A549 treated with Hydrocortisone at 1 μM for 4 hours (cell line): ENCODE data around the gene FAM43A. TPM values are rescaled to one million over a fixed set of nuclear protein-coding genes. Genes with fewer than 3 reads are reported as not detected.

ENCODE experiments used
- total RNA-seq: library from RNA; stranded (reverse); fragments of 200-300 nt; extraction: Qiagen RNA extraction; gene quantifications from 5 replicates; pipeline ENCODE4 v1.2.3, GENCODE V29; 2022

The FAM43A gene
- total RNA-seq = 11.9 to 21.9 TPM (median 19.8 TPM) in 5 replicates

GRCh38 chr3:194685718-194686413, at the start of gene FAM43A:
TSS of gene FAM43A (plus strand) at chr3:194685883. CDS start at chr3:194686827, 944 bp downstream.

GRCh38 chr3:194671900-194672808, 13.5 kb upstream of the FAM43A start, which contains the start of gene LSG1:
TSS of gene LSG1 (minus strand) at chr3:194672191. CDS start at chr3:194672162, 29 bp downstream.

Other genes with a start within 250 kb of the FAM43A start
- gene ATP13A3, start 198.9 kb upstream of the FAM43A start, total RNA-seq = 21.7 to 41.0 TPM (median 29.2 TPM) in 5 replicates
- gene TMEM44, start 52.5 kb upstream of the FAM43A start, total RNA-seq = 10.2 to 12.2 TPM (median 10.9 TPM) in 5 replicates
- 28.3 to 37.6 TPM (median 29.9 TPM) in 5 replicates for gene LSG1, start 13.7 kb upstream of the FAM43A start, total RNA-seq